Progenitor cell of endocrine pancreas (in vitro differentiated cells): Measurements from ENCODE around the gene NTRK2. TPM values are rescaled to one million over a fixed set of nuclear protein-coding genes. Genes with fewer than 3 reads are reported as not detected.
"Not testable (repeated sequence)": the region's sequence is repeated elsewhere in the genome, so short reads cannot be mapped to it uniquely, and the experiment has no call there.

Source experiments
- DNase-seq: peaks from one replicate; pipeline ENCODE4 v3.0.0; 2021; ENCODE audit warnings: low spot score; ENCODE audit not compliant: unreplicated experiment
- H3K27ac Mint-ChIP-seq: 2 replicates; pipeline ENCODE4 v1.8.0; 2021; ENCODE audit warnings: mild to moderate bottlenecking, moderate library complexity, mixed read lengths
- H3K27me3 Mint-ChIP-seq: 2 replicates; pipeline ENCODE4 v1.8.0; 2021; ENCODE audit warnings: mixed read lengths
- H3K36me3 Mint-ChIP-seq: 2 replicates; pipeline ENCODE4 v1.8.0; 2022; ENCODE audit warnings: mixed read lengths; ENCODE audit not compliant: insufficient read depth
- H3K4me1 Mint-ChIP-seq: 2 replicates; pipeline ENCODE4 v1.8.0; 2021; ENCODE audit warnings: low read depth, mixed read lengths
- H3K4me3 Mint-ChIP-seq: 2 replicates; pipeline ENCODE4 v1.8.0; 2021; ENCODE audit warnings: low read depth, mild to moderate bottlenecking, moderate library complexity, mixed read lengths
- H3K9me3 Mint-ChIP-seq: 2 replicates; pipeline ENCODE4 v1.8.0; 2021; ENCODE audit warnings: low read depth, mixed read lengths
- CTCF ChIP-seq: fragments of 200-600 bp; sonication (generic); IDR thresholded peaks from one replicate; pipeline ENCODE4 v1.5.0; 2021; ENCODE audit warnings: antibody characterized with exemption, mild to moderate bottlenecking; ENCODE audit not compliant: unreplicated experiment
- total RNA-seq: library from RNA; stranded (reverse); gene quantifications from 2 replicates; pipeline ENCODE4 v1.2.1, GENCODE V29; 2021

Gene NTRK2
- total RNA-seq, 1 donor from 2014 or later, result 4.7 TPM

- Mint-ChIP-seq H3K36me3 (no peaks in the 10 kb centered on the region), H3K9me3 (peaks cover under 1% of the 10 kb centered on the region), H3K27ac (no peak overlapping the region), H3K4me3 (no peak overlapping the region), H3K4me1 (peaks cover 25% of the 10 kb centered on the region), H3K27me3 (peaks cover 3% of the 10 kb centered on the region)
- DNase-seq, result no peak
- TF ChIP-seq CTCF, result no peak
Observed at GRCh38 chr9:84898188-84898587, 228.7 kb downstream of the NTRK2 start.

GRCh38 chr9:84898618-84899017, 229.1 kb downstream of the NTRK2 start:
- H3K4me3 Mint-ChIP-seq, H3K27me3 Mint-ChIP-seq, DNase-seq, H3K27ac Mint-ChIP-seq, H3K9me3 Mint-ChIP-seq, H3K36me3 Mint-ChIP-seq: not testable (repeated sequence)
- H3K4me1 Mint-ChIP-seq, result peaks cover 25% of the 10 kb centered on the region

- Mint-ChIP-seq H3K4me3 (no peak overlapping the region), H3K9me3 (peaks cover 6% of the 10 kb centered on the region)
- TF ChIP-seq CTCF, result no peak
Observed at GRCh38 chr9:84899326-84899725, 229.8 kb downstream of the NTRK2 start.

GRCh38 chr9:84900421-84900820, 230.9 kb downstream of the NTRK2 start:
- Mint-ChIP-seq H3K36me3 (no peaks in the 10 kb centered on the region), H3K4me3 (no peak overlapping the region), H3K4me1 (peaks cover 20% of the 10 kb centered on the region), H3K27ac (peak overlapping the region; percentile 17), H3K9me3 (peaks cover 6% of the 10 kb centered on the region), H3K27me3 (peaks cover 2% of the 10 kb centered on the region)
- DNase-seq, result no peak
- TF ChIP-seq CTCF, result no peak

More at GRCh38 chr9:84899326-84899725, 229.8 kb downstream of the NTRK2 start:
- Mint-ChIP-seq H3K27me3 (no peaks in the 10 kb centered on the region), H3K4me1 (peaks cover 25% of the 10 kb centered on the region), H3K36me3 (no peaks in the 10 kb centered on the region), H3K27ac (peak overlapping the region; percentile 0)
- DNase-seq, result no peak

GRCh38 chr9:84903963-84904362, 234.4 kb downstream of the NTRK2 start:
- TF ChIP-seq CTCF, result no peak
- Mint-ChIP-seq H3K4me1 (peaks cover 15% of the 10 kb centered on the region), H3K4me3 (no peak overlapping the region), H3K36me3 (no peaks in the 10 kb centered on the region), H3K27me3 (peaks cover 7% of the 10 kb centered on the region), H3K27ac (no peak overlapping the region), H3K9me3 (peaks cover 6% of the 10 kb centered on the region)
- no peak for DNase-seq

GRCh38 chr9:84916769-84917168, 247.2 kb downstream of the NTRK2 start:
- no peaks in the 10 kb centered on the region for H3K4me1 Mint-ChIP-seq
- H3K9me3 Mint-ChIP-seq, result peaks cover 3% of the 10 kb centered on the region
- no peak overlapping the region for H3K27ac Mint-ChIP-seq
- no peak for DNase-seq
- no peaks in the 10 kb centered on the region for H3K36me3 Mint-ChIP-seq
- TF ChIP-seq CTCF, result no peak
- peaks cover 3% of the 10 kb centered on the region for H3K27me3 Mint-ChIP-seq
- no peak overlapping the region for H3K4me3 Mint-ChIP-seq
